Breast epithelium (tissue), 4 donors: Measurements from ENCODE around the gene KDM6A. TPM values are rescaled to one million over a fixed set of nuclear protein-coding genes. Genes with fewer than 3 reads are reported as not detected.
"Not testable (repeated sequence)": the region's sequence is repeated elsewhere in the genome, so short reads cannot be mapped to it uniquely, and the experiment has no call there.

Experiments used
- DNase-seq, 2 donors: peaks; one replicate each; pipeline ENCODE4 v3.0.0-alpha.2; 2019; ENCODE audit warnings: low spot score in 2 of 2
- H3K27ac ChIP-seq, 2 donors: fragments of 200-600 bp; sonication (generic) in 1 of 2; one replicate each; pipeline ENCODE4 v1.5.1; 2016 to 2019; ENCODE audit warnings: mild to moderate bottlenecking in 1 of 2
- H3K27me3 ChIP-seq, 2 donors: fragments of 200-600 bp; sonication (generic) in 1 of 2; one replicate each; pipeline versions ENCODE4 v1.5.1 to v1.6.0; 2017 to 2019; ENCODE audit warnings: control low read depth in 1 of 2, mild to moderate bottlenecking in 1 of 2
- H3K36me3 ChIP-seq: fragments of 200-600 bp; one replicate; pipeline ENCODE4 v1.5.1; 2019
- H3K4me1 ChIP-seq, 2 donors: fragments of 200-600 bp; sonication (generic); one replicate each; pipeline ENCODE4 v1.5.1; 2016 to 2019; ENCODE audit warnings: control low read depth in 1 of 2
- H3K4me3 ChIP-seq, 3 donors: fragments of 200-600 bp; sonication (generic); 1 replicate in 2 of 3; 2 replicates in 1 of 3; pipeline ENCODE4 v1.5.1; 2016 to 2019; ENCODE audit warnings: mild to moderate bottlenecking in 3 of 3, moderate library complexity in 2 of 3
- H3K9me3 ChIP-seq, 2 donors: fragments of 200-600 bp; sonication (generic) in 1 of 2; one replicate each; pipeline ENCODE4 v1.5.1; 2016 to 2019; ENCODE audit warnings: control low read depth in 1 of 2
- POLR2A ChIP-seq: fragments of 450-650 bp; IDR thresholded peaks from one replicate; pipeline ENCODE4 v1.6.1; 2016; ENCODE audit warnings: antibody characterized with exemption, mild to moderate bottlenecking, moderate library complexity
- POLR2AphosphoS5 ChIP-seq, 3 donors: sonication (generic); formaldehyde crosslinking; IDR thresholded peaks; one replicate each; pipeline ENCODE4 v1.6.1; 2017; ENCODE audit warnings: antibody characterized with exemption in 3 of 3
- intact Hi-C: fragments of 100-400 bp; cut with DNase I; formaldehyde crosslinking; loops from one replicate; pipeline ENCODE4 v1.15.1; 2023; ENCODE audit warnings: low total_unique reads
- total RNA-seq, 3 donors: library from RNA; depleted of rRNA; stranded (reverse); fragments of >200 nt; gene quantifications; one replicate each; pipeline ENCODE4 v1.1.0, GENCODE V29; 2016
- TF ChIP-seq, protein P1 (sequence below), 3 donors: fragments of 450-650 bp; IDR thresholded peaks; one replicate each; pipeline ENCODE4 v1.5.1; 2016 to 2017; ENCODE audit warnings: antibody characterized with exemption in 3 of 3, mild to moderate bottlenecking in 3 of 3, moderate library complexity in 3 of 3

KDM6A gene
- total RNA-seq, 3 donors from 2014 or later = 27.4 to 109 (median 65.5) TPM

- TF ChIP-seq POLR2A = no peak
- TF ChIP-seq, protein P1, sequence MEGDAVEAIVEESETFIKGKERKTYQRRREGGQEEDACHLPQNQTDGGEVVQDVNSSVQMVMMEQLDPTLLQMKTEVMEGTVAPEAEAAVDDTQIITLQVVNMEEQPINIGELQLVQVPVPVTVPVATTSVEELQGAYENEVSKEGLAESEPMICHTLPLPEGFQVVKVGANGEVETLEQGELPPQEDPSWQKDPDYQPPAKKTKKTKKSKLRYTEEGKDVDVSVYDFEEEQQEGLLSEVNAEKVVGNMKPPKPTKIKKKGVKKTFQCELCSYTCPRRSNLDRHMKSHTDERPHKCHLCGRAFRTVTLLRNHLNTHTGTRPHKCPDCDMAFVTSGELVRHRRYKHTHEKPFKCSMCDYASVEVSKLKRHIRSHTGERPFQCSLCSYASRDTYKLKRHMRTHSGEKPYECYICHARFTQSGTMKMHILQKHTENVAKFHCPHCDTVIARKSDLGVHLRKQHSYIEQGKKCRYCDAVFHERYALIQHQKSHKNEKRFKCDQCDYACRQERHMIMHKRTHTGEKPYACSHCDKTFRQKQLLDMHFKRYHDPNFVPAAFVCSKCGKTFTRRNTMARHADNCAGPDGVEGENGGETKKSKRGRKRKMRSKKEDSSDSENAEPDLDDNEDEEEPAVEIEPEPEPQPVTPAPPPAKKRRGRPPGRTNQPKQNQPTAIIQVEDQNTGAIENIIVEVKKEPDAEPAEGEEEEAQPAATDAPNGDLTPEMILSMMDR (IDR thresholded peaks at IDR 0.05) = no peak
- TF ChIP-seq POLR2AphosphoS5 (IDR thresholded peaks at IDR 0.05) = no peak
- Histone ChIP-seq H3K4me1 (no peaks in the 10 kb centered on the region), H3K9me3 (no peaks in the 10 kb centered on the region), H3K27me3 (no peaks in the 10 kb centered on the region), H3K4me3 (no peak overlapping the region), H3K27ac (no peak overlapping the region), H3K36me3 (no peaks in the 10 kb centered on the region)
- intact Hi-C loops = no loop called here
- DNase-seq = no peak
These were observed 65.1 kb downstream of the KDM6A start for GRCh38 chrX:44938111-44938510.

- DNase-seq, H3K4me1 ChIP-seq, H3K4me3 ChIP-seq, H3K27ac ChIP-seq, H3K27me3 ChIP-seq, H3K36me3 ChIP-seq, intact Hi-C loops: not testable (repeated sequence)
- peaks cover 4 to 11% of the 10 kb centered on the region in 2 donors for H3K9me3 ChIP-seq
These were observed 67.6 kb downstream of the KDM6A start for GRCh38 chrX:44940541-44940940.

- H3K27ac ChIP-seq = no peak overlapping the region
- H3K36me3 ChIP-seq = no peaks in the 10 kb centered on the region
- H3K9me3 ChIP-seq = peaks cover 8 to 11% of the 10 kb centered on the region in 2 donors
- no peak for DNase-seq
- intact Hi-C loops = no loop called here
- no peaks in the 10 kb centered on the region for H3K4me1 ChIP-seq
- no peak for TF ChIP-seq POLR2A
- TF ChIP-seq POLR2AphosphoS5 (IDR thresholded peaks at IDR 0.05) = no peak
- TF ChIP-seq, protein P1 (IDR thresholded peaks at IDR 0.05) = no peak
- H3K4me3 ChIP-seq = no peak overlapping the region
- H3K27me3 ChIP-seq = no peaks in the 10 kb centered on the region
These were observed 70.0 kb downstream of the KDM6A start for GRCh38 chrX:44943007-44943406.

DNA sequence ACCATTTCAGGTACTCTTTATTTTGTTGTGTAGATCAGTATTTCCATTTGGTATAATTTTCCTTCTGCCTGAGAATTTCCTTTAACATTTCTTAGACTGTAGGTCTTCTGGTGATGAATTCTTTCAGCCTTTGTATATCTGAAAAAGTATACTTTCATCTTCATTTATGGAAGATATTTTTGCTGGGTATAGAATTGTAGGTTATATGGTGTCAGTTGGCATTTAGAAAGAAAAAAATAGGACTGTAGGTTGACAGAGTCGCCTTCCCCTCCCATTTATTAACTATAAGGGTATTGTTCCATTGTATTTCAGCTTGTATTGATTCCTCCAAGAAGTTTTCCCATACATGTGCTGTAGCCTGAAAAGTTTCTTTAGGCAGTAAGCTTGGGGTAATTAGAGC is 71.9 kb downstream of the KDM6A start:
- TF ChIP-seq, protein P1 (IDR thresholded peaks at IDR 0.05) = no peak
- no peak for TF ChIP-seq POLR2AphosphoS5 (IDR thresholded peaks at IDR 0.05)
- TF ChIP-seq POLR2A = no peak

DNA sequence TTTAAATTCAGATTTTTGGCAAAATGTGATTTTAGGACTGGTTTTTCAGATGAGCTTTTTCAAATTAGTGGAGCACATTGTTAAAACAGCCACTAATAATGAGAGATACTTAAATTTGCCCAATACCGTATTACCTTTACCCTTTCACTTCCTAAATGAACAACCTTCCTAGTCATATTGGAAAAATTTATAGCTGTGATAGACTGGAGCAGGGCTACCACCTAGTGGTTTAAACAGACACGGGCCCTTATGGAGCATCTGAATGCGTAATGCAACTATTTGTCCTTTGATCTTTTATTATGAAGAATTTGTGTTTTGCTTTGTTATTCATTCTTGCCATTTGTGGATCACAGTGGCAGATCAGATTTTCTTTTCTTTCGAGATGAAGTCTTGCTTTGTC is 72.7 kb downstream of the KDM6A start:
- H3K4me1 ChIP-seq = no peaks in the 10 kb centered on the region
- TF ChIP-seq, protein P1 (IDR thresholded peaks at IDR 0.05) = no peak
- TF ChIP-seq POLR2AphosphoS5 (IDR thresholded peaks at IDR 0.05) (no peak), POLR2A (no peak)
- H3K36me3 ChIP-seq = no peaks in the 10 kb centered on the region
- H3K9me3 ChIP-seq = peaks cover 8 to 11% of the 10 kb centered on the region in 2 donors
- intact Hi-C loops = no loop called here
- DNase-seq = no peak
- H3K4me3 ChIP-seq = no peak overlapping the region
- H3K27me3 ChIP-seq = no peaks in the 10 kb centered on the region
- H3K27ac ChIP-seq = no peak overlapping the region

More for the DNA sequence above, 71.9 kb downstream of the KDM6A start:
- Histone ChIP-seq H3K27me3 (no peaks in the 10 kb centered on the region), H3K36me3 (no peaks in the 10 kb centered on the region), H3K4me3 (no peak overlapping the region), H3K27ac (no peak overlapping the region), H3K9me3 (peaks cover 8 to 11% of the 10 kb centered on the region in 2 donors), H3K4me1 (no peaks in the 10 kb centered on the region)
- DNase-seq = no peak
- intact Hi-C loops = no loop called here

DNA sequence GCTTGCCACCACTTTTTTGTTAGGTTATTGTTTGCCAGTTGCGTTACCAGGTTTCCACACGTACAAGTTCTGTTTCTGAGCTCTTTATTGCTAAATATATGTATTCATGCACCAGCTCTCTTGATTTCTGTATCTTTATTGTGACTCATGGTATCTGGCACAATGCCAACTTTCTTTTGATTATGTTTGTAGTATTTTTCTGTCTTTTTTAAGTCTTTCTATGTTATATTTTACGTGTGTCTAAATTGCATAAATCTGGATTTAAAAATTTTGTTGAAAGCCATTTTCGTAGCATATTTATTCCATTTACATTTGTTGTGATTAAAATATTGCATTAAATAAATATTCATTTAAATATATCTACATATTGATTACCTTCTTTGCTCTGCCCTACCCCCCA is 73.8 kb downstream of the KDM6A start:
- H3K27me3 ChIP-seq = no peaks in the 10 kb centered on the region
- no peak overlapping the region for H3K4me3 ChIP-seq
- peaks cover 8 to 11% of the 10 kb centered on the region in 2 donors for H3K9me3 ChIP-seq
- no peak overlapping the region for H3K27ac ChIP-seq
- DNase-seq = no peak
- H3K4me1 ChIP-seq = no peaks in the 10 kb centered on the region
- H3K36me3 ChIP-seq = no peaks in the 10 kb centered on the region
- TF ChIP-seq POLR2AphosphoS5 (IDR thresholded peaks at IDR 0.05) (no peak), POLR2A (no peak)
- TF ChIP-seq, protein P1 (IDR thresholded peaks at IDR 0.05) = no peak
- intact Hi-C loops = no loop called here
